DMS79 treated with DMSO at 0.1 percent for 48 hours (cell line): ENCODE measurements around the gene IGFBP2.
A peak's percentile ranks its signal among the peaks of the same experiment; 100 is the strongest.

Source experiments
- DNase-seq: peaks from one replicate; lab custom pipeline; 2025; lab: John Stamatoyannopoulos, UW

The IGFBP2 gene

GRCh38 chr2:216616083-216616678, 17.0 kb upstream of the IGFBP2 start:
- no peak for DNase-seq

DNA sequence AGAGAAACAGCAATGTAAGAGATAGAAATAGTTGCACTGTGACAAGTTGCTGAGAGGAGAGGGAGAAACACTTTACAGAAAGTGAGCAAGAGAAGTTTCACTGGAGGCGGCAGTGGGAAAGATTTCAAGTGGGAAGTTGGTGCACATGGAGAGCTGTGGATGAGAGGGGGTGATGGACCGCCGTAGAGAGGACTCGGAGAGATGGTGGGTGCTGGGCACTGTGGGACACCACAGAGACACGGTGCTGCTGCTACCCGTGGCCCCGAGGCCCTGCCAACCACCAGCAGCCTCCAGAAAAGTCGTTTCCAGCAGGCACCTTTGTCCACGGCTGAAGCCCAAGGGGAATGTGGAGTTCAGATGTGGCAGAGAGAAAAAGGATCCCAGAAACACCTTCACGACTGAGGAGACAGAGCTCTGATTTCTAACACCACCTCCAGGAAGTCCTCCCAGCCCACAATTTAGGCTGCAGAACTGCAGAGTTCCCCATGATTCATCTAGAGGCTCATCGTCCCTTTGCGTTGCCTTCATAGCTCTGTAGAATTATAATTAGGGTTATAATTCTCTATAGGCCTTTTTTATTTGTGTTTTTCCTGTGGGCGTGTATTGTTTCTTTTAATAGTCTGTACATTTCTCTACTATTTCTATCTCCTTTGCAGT, 15.9 kb upstream of the IGFBP2 start:
- DNase-seq, result no peak

GRCh38 chr2:216618785-216619184, 14.4 kb upstream of the IGFBP2 start:
- DNase-seq, result no peak

DNA sequence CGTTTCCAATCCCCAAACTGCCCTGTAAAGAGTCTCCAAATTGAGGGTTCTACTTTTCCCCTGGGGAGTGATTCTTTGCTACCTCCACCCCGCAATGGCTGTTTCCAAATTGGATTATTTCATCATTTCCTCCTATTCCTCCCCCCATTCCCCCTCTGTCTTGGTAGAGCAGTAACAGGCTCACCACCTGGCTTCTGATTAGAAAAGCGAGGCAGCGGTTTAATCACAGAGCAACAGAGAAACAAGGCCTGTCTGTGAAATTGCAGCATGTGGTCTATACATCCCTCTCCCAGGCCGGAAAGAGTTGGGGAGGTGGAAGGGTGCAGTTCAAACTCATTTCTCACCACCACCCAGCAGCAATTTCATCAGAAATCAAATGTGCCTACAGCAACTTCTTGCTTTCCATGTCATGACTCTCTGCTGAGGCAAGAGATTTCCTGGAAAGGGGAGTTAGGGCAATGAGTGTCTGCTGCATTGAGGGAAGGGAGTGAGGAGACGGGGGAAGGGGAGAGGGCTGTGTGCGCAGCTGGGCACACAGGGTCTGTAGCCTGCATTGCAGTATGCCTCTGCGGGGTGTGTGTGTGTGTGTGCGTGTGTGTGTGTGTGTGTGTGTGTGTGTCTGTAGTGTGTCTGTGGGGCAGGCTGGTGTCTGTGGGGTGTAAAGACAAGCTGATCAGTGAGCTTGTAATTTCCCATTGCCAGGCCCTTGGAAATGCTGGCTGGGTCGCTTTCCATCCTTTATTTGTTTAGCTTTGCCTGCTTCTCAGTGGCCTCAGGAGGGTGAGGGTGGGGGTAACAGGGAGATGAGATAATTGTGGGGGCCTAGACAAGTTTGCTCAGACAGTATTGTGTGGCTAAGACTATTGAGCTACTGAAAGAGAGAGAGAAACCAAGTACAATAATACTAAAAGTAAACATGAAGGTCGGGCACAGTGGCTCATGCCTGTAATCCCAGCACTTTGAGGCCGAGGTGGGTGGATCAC, 13.5 kb upstream of the IGFBP2 start:
- no peak for DNase-seq

GRCh38 chr2:216620786-216621185, 12.4 kb upstream of the IGFBP2 start:
- no peak for DNase-seq

- DNase-seq, result peak; percentile 33
These were observed 11.9 kb upstream of the IGFBP2 start for GRCh38 chr2:216621292-216621691.

GRCh38 chr2:216622526-216622925, 10.7 kb upstream of the IGFBP2 start:
- DNase-seq, result no peak

DNA sequence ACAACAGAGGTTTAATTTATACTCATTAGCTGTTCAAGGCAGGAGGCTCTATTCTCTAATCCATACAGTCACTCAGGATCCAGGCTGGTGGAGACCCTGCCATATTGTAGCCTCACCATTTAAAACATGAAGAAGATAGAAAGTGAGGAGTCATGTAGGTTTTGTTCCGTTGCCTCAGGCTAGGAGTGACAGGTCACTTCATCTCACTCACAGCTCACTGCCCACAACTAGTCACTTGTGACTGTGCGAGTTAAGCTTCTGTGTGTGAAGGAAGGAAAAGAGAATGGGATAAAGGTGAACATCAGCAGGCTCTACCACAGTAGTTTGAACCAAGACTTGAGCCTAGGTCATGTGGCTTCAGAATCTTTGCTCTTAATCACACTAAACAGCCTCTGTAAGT, 9.0 kb upstream of the IGFBP2 start:
- no peak for DNase-seq

DNA sequence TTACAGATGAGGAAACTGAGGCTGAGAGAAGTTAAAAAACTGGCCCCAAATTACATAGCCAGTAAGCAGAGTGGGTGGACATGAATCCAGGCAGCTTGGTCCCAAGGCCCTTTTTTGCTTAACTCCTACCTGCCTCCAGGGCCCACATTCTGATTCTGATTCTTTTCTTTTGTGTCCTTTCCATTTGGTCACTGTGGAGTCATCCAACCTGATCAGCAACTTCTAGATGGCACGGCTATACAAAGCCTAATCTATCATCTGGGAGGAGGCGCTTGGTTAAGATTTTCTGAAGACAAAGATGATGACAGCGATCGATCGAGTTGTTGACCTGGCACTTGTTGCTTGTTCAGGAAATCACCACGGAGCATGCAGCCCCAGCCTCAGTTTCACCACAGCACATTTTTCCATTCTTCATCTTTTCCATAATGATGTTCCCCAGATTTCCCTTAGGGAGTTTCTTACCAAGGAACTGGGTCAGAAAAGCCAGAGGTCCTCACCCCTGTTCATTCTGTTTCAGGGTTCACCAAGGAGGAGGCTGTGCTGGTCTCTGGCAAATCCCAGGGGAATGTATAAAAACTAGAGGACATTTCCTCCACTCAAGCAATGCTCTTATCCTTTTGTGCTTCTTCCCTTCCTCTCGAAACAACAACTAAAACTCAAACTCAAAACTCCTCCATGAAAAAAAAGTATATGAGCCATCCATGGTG, 6.9 kb upstream of the IGFBP2 start:
- DNase-seq, result no peak

DNA sequence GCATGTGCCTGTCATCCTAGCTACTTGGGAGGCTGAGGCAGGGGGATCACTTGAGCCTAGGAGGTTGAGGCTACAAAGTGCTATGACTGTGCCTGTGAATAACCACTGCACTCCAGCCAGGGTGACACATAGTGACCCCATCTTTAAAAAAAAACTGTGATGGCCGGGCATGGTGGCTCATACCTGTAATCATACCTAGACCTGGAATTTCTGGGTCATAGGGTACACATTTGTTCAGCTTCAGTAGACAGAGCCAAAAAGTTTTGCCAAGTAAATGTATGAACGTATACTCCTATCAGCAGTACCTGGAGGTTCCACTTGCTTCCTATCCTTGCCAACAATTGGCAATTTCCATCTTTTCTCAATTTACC, 6.4 kb upstream of the IGFBP2 start:
- no peak for DNase-seq

- DNase-seq, result no peak
These were observed 3.4 kb upstream of the IGFBP2 start for GRCh38 chr2:216629784-216630183.

GRCh38 chr2:216632346-216632951, 771 bp upstream of the IGFBP2 start:
- DNase-seq, result no peak

DNA sequence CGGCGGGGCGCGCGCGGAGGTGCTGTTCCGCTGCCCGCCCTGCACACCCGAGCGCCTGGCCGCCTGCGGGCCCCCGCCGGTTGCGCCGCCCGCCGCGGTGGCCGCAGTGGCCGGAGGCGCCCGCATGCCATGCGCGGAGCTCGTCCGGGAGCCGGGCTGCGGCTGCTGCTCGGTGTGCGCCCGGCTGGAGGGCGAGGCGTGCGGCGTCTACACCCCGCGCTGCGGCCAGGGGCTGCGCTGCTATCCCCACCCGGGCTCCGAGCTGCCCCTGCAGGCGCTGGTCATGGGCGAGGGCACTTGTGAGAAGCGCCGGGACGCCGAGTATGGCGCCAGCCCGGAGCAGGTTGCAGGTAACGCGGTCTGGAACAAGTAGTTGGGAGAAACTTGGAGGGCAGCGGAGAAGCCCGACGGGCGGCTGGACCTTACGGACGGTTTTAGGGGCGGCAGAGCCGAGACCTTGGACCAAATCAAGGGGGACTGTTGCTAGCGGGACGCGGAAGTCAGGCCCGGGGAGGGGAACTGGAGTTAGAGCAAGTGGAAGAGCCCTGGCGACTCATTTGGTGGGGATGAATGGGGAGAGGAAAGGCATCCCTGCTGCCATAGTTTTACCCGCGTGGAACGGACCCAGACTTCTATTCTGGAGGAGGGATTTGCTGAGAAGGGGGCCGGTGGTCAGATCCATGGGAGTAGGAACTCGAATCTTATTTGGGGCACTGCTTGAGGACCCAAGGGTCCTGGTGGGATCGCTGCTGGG, 573 bp downstream of the IGFBP2 start:
- DNase-seq, result peak; percentile 35

DNA sequence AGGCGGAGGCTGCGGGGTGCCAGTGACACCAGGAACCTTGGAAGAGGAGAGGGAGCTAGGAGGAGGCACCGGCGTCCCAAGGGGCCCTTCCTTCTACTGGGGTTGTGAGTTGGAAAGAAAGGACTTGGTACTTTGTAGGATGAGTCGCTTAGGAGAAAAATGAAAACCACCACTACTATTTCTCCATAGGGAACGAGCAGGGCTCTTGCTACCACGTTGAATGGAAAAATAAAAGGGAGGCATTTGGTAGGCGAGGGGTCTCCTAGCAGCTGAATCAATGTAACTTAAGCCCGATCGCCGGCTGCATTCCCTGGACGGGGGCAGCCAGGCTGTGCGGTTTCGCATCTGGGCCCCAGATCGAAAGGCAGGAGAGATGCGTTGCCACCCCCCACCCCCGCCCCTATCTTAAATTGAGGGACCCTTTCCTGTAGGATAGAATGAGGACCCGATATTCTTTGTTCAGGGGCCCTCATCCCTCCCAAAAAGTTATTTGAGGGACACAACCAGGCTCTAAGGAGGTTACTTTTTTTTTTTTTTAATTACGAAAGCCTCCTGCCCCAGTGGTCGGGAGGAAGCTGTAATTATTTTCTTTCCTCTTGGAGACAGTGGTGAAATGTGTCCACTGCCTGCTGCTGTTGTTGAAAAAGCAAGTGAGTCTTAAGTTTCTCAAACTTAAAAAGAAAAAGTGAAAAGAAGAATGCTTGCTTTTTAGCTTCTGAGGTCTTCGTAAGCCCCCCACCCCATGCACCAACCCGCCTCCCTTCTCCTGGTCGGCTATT, 1.3 kb downstream of the IGFBP2 start:
- no peak for DNase-seq

DNA sequence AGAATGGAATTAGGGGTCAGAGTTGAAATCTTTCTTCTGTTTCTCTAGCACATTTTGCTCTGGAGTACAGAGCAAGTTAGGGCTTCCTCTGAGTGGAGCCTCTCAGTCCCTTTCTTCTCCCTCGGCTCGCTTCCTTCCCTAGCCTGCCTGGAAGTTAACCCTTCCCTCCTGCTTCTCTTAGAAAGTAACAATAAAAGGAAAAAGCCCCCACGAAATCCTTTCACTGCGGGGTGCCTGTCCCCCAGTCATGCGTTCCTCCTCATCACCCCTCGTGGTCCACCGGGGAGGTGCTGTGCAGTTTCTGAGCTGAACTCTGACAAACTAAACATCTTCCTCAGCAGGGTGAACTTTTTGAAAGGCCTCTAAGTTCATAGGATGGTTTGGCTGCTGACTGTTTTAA, 2.0 kb downstream of the IGFBP2 start:
- DNase-seq, result peak; percentile 7

DNA sequence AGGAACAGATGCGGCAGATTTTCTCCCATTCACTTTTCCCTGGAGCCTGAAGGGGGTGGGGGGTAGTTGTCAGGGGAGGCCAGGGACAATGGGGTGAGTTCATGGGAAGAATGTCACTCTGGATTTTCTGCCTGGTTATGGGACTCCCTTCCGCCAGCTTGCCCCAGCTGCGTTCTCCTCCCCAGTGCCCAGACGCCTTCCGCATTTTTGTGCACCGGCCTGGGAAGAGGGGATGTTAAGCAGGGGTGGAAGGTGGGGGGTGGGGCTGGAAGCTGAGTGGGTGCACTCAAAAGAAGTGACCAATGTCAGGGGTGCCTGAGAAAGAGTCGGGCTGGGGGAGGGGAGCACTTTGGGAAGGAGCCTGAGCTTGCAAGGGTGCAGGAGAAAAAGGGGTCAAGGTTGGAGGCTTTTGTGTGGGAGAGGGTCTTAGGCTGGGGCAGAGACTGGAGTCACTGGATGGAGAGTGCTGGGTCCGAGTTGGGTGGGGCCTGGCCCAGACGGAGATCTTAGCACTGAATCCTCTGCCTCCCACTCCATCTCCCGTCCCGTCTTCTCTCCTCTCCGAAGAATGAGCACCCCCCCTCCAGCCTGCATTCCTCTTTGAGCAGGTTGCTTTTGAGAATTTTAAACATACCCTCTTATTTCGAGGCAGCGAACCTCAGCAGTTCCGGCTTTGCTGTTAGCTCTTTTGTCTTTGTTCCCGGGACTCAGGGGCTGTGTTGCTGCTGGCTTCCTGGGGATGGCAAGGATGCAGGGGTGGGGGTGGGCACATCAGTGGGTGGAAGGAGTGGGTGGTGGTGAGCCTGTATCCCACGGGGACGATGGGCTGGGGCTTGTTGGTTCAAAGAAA, 2.7 kb downstream of the IGFBP2 start:
- DNase-seq, result peak; percentile 28

- peak; percentile 72 for DNase-seq
These were observed 3.6 kb downstream of the IGFBP2 start for GRCh38 chr2:216636551-216637450.

GRCh38 chr2:216637472-216637871, 4.3 kb downstream of the IGFBP2 start:
- no peak for DNase-seq
